Mammary epithelial cell (primary cell): Measurements from ENCODE around the gene LRP8.

Source experiments
- EZH2 ChIP-seq: IDR thresholded peaks from 2 replicates; pipeline ENCODE4 v1.6.1; 2012; ENCODE audit warnings: low read length, inconsistent platforms, borderline replicate concordance
- TF ChIP-seq, protein P1 (sequence below), 2 donors: IDR thresholded peaks in 1 of 2; conservative IDR thresholded peaks in 1 of 2; 2 replicates each; pipeline ENCODE4 v1.5.1; 2011 to 2012; ENCODE audit warnings: inconsistent platforms in 2 of 2, low read length in 2 of 2, mild to moderate bottlenecking in 2 of 2, control low read depth in 1 of 2, low read depth in 1 of 2; ENCODE audit not compliant: insufficient read depth in 1 of 2; ENCODE audit errors: extremely low read depth in 1 of 2

- TF ChIP-seq, protein P1, sequence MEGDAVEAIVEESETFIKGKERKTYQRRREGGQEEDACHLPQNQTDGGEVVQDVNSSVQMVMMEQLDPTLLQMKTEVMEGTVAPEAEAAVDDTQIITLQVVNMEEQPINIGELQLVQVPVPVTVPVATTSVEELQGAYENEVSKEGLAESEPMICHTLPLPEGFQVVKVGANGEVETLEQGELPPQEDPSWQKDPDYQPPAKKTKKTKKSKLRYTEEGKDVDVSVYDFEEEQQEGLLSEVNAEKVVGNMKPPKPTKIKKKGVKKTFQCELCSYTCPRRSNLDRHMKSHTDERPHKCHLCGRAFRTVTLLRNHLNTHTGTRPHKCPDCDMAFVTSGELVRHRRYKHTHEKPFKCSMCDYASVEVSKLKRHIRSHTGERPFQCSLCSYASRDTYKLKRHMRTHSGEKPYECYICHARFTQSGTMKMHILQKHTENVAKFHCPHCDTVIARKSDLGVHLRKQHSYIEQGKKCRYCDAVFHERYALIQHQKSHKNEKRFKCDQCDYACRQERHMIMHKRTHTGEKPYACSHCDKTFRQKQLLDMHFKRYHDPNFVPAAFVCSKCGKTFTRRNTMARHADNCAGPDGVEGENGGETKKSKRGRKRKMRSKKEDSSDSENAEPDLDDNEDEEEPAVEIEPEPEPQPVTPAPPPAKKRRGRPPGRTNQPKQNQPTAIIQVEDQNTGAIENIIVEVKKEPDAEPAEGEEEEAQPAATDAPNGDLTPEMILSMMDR (conservative IDR thresholded peaks at IDR 0.05 in 1 of 2, IDR thresholded peaks at IDR 0.05 in 1 of 2; ENCODE audit: extremely low read depth in 1 of 2, insufficient read depth in 1 of 2, low read depth in 1 of 2, low read length in 2 of 2) = no peak
- TF ChIP-seq EZH2 = no peak
These were observed 3.7 kb upstream of the LRP8 start for GRCh38 chr1:53331446-53332185.
